Activated naive CD4-positive, alpha-beta T cell treated with Interleukin-2 at 50 U/mL for 16 hours (primary cell): Measurements from ENCODE around the gene ST6GALNAC3.
"Not testable (repeated sequence)": the region's sequence is repeated elsewhere in the genome, so short reads cannot be mapped to it uniquely, and the experiment has no call there.

ENCODE experiments used
- DNase-seq: peaks from one replicate; pipeline ENCODE4 v3.0.0-alpha.2; 2020

ST6GALNAC3 gene

GRCh38 chr1:76074321-76075187 lies at the start of gene ST6GALNAC3:
Gene ST6GALNAC3 (plus strand): TSS chr1:76074746.
- peak; percentile 72 for DNase-seq

DNA sequence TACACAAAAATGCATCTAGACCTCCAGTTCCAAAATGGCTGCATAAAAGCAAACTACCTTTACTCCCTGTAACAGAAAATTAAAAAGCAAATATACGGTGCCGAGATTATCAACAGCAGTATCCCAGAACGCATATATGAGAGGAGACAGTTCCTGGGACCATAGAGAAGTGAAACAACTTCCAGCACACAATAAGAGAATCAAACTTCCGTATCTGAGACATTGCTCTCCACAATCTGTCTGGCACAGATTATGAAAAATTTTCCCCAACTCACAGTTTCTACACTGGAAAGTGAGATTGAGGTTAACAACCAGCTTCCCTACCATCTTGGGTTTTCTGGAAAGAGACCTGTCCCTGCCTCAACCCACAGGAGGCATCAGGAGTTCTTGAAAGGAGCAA lies 47.2 kb upstream of the ST6GALNAC3 start:
- DNase-seq: no peak

DNA sequence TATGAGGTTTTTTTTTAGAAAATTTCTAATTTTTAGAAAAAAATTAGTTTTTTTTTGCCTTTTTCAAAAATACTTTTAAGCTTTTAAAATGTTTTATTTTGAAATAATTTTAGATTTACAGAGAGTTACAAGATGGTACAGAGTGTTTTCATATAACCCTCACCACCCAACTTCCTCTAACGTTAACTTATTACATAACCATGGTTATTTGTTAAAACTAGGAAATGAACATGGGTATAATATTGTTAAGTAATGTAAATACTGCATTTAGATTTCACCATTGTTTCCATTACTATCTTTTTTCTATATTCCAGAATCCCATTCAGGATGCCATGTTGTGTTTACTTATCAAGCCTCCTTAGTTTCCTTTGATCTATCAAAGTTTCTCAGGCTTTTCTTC lies 45.2 kb upstream of the ST6GALNAC3 start:
- DNase-seq: no peak

- DNase-seq: no peak
Observed at GRCh38 chr1:76031496-76031895, 43.0 kb upstream of the ST6GALNAC3 start.

DNA sequence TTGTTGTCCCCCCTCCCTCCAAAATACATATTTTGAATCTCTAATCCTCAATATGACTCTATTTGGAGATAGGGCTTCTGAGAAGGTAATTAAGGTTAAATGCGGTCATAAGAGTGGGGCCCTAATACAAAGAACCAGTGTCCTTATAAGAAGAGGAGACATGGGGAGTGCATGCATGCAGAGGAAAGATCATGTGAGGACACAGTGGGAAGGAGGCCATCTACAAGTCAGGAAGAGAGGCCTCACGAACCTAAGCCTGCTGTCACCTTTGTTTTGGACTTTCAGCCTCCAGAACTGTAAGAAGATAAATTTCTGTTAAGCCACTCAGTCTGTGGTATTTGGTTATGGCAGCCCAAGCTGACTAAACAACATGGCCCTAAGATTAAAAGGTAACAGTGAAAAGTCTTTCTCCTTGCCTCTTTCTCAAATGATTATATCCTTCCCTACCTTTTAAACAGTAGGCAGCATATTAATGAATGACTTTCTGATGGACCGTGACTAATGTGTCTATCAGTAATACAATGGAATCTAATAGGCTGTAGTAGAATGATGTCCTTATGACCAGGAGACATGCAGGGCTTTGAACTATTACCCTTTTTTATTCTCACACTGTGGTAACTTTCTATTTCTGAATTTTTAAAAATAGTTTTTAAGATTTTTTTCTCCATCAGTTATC lies 40.6 kb upstream of the ST6GALNAC3 start:
- DNase-seq: no peak

DNA sequence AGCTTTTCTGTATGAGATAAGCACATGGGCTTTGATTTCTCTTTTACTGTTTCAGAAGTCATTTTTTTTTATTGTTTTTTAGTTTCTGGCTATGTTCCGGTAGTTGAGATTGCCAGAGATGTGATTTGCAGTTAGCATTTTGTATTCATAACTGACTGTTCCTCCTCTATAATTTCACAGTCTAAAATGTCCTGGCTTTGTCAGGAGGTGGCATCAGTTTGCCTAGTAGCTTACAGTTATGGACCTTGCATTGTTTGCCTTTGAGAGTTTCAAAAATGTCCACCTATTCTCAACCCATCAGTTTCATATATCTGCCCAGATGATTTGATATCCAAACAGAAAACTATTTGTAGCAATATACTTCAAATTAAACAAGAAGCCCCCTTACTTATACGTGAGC lies 39.5 kb upstream of the ST6GALNAC3 start:
- DNase-seq: no peak

DNA sequence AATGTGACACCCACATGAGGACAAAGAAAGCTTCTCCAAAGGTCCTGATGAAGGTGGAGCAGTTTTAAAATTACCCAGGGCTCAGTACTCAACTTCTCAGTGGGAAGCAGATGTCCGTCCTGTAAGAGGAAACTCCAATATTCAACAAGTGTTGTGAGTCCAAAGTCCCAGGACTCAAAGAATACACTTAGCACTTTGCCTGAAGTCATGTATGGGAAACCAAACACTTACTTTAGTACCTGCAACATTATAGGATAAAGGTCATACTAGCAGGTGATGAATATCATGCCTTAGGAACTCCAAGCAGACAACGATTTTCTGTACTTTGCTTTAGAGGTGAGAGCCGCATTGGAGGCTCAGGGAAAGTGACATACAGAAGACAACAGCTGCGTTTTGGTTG lies 37.2 kb upstream of the ST6GALNAC3 start:
- DNase-seq: no peak

- no peak for DNase-seq
Observed at GRCh38 chr1:76038287-76039004, 36.1 kb upstream of the ST6GALNAC3 start.

DNA sequence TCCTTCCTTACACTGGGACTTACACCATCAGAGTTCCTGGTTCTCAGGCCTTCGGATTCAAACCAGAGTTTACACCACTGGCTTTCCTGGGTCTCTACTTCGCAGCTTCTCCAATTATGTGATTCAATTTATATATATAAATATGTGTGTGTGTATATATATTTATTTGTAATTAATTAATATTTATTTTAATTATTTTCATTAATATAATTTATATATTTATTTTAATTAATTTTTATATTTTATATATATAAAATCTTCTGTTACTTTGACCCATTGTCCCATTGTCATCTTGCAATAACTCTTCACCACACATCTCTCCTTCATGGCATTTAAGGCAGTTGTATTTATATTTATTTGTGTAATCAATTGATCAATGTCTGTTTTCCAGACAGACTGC lies 28.4 kb upstream of the ST6GALNAC3 start:
- no peak for DNase-seq

DNA sequence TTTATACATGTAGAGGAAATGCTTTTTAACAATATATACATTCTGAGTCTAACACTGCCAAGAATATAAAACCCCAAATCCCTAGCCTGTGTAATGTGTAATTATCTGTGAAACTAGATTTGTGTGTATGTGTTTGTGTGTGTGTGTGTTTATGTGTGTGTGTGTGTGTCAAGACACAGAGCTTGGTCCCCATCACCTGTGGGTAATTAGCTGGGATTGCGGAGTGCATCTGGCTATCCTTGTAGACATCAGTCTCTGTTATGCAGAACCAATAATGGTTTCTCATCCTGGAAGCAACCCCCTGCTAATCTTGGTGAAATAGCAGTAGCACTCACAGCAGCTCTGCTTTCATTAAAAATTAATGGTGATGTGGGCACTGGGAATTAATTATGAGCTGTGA lies 26.3 kb upstream of the ST6GALNAC3 start:
- no peak for DNase-seq

DNA sequence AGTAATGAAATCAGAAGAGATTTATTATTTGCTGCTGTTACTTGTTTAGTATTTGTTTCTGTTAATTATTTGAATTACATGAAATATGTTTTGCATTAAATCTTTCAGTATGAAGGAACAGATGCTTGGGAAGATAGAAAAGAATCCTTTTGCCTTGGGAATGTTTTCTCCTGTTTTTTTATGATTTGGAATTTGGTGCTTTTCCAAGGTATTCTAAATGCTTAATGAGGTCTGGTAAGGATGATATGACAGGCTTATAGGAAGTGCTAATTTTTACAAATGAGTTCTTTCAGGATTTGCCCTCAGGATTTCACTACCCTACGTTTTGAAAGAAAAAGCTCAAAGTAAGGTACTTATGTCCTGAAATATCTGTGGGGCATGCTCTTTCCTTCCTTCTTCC lies 25.6 kb upstream of the ST6GALNAC3 start:
- DNase-seq: no peak

- DNase-seq: no peak
Observed at GRCh38 chr1:76049498-76049897, 25.0 kb upstream of the ST6GALNAC3 start.

DNA sequence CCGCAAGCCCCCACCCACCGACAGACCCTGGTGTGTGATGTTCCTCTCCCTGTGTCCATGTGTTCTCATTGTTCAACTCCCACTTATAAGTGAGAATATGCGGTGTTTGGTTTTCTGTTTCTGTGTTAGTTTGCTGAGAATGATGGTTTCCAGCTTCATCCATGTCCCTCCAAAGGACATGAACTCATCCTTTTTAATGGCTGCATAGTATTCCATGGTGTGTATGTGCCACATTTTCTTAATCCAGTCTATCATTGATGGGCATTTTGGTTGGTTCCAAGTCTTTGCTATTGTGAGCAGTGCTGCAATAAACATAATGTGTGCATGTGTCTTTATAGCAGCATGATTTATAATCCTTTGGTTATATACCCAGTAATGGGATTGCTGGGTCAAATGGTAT lies 24.5 kb upstream of the ST6GALNAC3 start:
- not testable (repeated sequence) for DNase-seq

DNA sequence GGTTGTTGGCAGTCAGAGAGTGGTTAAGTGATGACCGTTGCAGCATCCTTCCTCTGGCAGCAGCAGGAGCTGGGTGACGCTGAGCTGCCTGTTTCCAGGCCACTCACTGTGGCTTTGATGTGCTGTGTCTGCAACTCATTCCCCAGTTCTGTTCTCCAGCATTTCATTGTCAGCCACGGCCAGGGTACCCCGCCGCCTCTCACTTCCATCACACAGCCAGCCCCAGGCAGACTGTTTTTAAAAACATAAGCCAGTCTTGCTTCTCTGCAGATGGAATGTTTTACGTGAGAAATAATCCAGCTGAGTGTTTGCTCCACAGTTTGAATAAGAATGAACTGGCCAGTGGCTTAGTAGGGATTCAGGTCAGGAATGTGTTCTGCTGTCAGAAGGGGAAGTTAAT lies 21.5 kb upstream of the ST6GALNAC3 start:
- no peak for DNase-seq

DNA sequence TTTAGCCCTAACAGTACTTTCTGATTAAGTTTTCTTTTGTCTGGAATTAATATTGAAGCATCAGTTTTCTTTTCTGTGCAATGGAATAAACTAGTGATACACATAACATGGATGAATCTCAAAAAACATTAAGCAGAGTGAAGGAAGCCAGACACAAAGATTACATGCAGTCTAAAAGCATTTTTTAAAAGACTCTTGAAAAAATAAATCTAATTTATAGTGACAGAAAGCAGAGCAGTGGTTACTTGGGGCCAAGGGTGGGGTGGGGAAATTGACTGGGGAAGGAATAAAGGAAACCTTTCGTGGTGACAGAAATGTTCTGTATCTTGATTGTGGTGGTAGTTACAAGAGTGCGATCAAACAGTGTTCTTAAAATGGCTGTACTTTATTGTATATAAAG lies 20.2 kb upstream of the ST6GALNAC3 start:
- no peak for DNase-seq

- DNase-seq: no peak
Observed at GRCh38 chr1:76055987-76056386, 18.6 kb upstream of the ST6GALNAC3 start.

GRCh38 chr1:76059451-76059850 lies 15.1 kb upstream of the ST6GALNAC3 start:
- DNase-seq: no peak

DNA sequence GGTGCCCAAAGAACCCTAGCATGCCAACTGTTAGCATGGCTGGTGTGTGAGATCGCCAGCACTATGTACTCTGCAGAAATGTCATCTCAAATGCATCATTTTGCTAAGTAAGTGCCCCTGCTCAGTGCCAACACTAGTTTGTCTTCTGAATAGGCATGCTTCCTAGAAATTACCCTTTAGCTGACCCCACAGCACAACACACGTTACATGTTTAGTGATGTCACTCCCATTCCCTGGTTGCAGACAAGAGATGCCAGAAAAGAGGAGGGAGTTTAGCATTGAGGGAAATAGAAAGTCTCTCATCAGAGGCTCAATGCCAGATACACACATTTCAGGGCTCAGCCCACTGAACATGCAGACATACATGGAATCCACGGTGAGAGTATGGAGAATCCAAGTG lies 9.3 kb upstream of the ST6GALNAC3 start:
- DNase-seq: no peak

DNA sequence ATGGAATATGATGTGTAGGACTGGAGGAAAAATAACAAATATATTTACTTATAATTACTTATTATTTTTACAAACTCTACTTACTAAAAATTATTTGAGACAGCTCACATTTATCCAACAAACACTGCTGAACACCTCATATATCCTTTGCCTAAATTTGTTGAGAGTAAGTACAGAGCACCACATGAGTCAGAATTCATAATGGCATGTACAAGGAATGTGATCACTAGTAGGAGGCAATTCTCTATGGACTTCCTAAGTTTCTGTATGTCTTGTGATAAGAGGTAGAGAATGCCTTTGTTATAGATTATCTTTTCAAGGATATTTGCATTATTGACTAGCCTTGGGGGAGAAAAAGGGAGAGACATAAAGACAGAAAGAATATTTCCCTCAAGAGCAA lies 8.2 kb upstream of the ST6GALNAC3 start:
- no peak for DNase-seq

- no peak for DNase-seq
Observed at GRCh38 chr1:76068542-76068941, 6.0 kb upstream of the ST6GALNAC3 start.

- no peak for DNase-seq
Observed at GRCh38 chr1:76068953-76069561, 5.5 kb upstream of the ST6GALNAC3 start.

DNA sequence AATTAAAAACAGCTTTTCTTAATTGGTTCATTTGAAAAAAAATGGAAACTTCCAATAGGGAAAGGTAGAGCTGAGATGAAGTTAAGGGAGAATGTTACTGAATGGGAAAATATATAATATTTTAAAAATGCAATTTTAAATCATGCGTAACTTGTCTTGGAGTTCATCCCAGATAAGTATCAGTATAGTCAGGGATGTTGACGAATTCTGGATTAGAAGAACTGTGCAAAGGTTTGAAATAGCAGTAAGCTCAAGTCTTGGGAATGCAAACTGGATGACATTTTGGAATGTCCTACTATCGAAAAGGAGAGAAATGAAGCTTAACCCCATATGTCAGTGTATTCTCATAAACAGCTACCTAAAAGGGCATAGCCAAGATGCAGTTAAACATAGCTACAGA lies 4.0 kb upstream of the ST6GALNAC3 start:
- DNase-seq: no peak

GRCh38 chr1:76073481-76073880 lies 1.1 kb upstream of the ST6GALNAC3 start:
- DNase-seq: no peak

- DNase-seq: no peak
Observed at GRCh38 chr1:76075188-76075489, 593 bp downstream of the ST6GALNAC3 start.
